GM12875 (cell line): Measurements from ENCODE around the gene DAB2IP.
"Not testable (repeated sequence)": the region's sequence is repeated elsewhere in the genome, so short reads cannot be mapped to it uniquely, and the experiment has no call there.

Experiments
- H3K4me3 ChIP-seq: one replicate; pipeline ENCODE4 v1.5.1; 2011; ENCODE audit warnings: low read depth, low read length, control low read depth
- CTCF ChIP-seq: IDR thresholded peaks from 2 replicates; pipeline ENCODE4 v1.5.1; 2011; ENCODE audit warnings: low read depth, mild to moderate bottlenecking, control low read depth, inconsistent platforms, low read length, moderate library complexity, borderline replicate concordance; ENCODE audit not compliant: insufficient read depth

Gene DAB2IP

GRCh38 chr9:121619545-121620324, 31.7 kb upstream of the DAB2IP start:
- H3K4me3 ChIP-seq = no peak overlapping the region
- TF ChIP-seq CTCF = no peak

DNA sequence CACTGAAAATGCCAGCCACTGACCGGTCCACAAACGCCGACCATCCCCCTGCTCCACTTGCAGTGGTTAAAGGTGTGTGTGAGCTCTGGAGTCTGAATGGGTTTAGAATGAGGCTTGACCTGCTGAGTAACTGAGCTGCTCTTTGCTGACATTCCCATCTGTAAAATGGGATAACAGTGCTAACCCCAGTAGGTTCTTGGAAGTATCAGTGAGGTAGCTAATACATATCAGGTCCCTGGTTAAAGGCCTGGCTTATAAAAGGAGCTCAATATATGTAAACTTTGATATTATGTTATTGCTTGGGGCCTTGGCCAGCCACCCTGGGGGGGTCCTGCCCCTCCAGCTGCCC, 31.1 kb upstream of the DAB2IP start:
- no peak overlapping the region for H3K4me3 ChIP-seq
- no peak for TF ChIP-seq CTCF

GRCh38 chr9:121620777-121621449, 30.5 kb upstream of the DAB2IP start:
- H3K4me3 ChIP-seq = no peak overlapping the region
- TF ChIP-seq CTCF = peak; percentile 62

DNA sequence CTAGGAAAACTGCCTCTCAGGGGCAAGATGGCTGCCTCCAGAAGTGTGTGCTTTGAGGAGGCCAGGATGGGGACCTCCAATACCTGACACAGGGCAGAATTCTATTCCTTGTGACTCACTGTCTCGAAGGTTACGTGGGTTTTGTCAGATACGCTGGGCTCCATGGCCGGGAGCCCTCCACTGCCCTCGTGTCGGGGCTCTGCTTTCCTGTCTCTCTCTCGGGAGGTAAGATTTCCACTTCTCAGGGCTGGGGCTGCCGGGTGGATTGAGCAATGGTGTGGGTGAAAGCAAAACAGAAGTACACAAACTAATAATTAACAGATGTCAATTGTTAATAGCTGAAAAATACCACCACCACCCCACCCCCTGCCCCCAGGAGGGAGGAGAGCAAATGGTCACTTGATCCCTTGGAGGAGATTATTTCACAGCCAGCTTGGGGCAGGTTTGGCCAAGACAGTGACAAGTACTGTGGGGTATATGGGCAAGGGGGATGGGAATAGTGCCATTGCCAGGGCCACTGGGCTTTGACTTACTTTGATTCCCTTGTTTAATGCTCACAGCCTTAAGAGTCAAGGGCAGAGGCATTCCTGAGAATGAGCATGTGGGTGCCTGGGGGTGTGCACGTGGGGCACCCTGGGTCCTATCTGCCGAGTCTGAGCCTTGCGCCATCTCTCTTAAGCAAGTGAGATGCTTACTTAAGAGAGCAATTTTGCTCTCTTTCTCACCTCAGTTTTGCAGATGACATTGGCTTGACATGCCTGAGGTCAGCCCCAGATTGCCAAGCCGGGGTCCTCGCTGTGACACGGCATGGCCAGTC, 28.8 kb upstream of the DAB2IP start:
- TF ChIP-seq CTCF = no peak
- H3K4me3 ChIP-seq = no peak overlapping the region

DNA sequence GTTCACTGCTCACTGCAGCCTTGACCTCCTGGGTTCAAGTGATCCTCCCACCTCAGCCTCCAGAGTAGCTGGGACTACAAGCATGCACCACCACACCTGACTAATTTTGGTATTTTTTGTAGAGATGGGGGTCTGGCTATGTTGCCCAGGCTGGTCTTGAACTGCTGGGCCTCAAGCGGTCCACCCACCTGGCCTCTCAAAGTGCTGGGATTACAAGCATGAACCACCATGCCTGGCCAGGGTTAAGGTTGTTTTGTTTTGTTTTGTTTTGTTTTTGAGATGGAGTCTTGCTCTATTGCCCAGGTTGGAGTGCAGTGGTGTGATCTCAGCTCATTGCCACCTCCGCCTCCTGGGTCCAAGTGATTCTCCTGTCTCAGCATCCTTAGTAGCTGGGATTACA, 28.0 kb upstream of the DAB2IP start:
- not testable (repeated sequence) for H3K4me3 ChIP-seq

- H3K4me3 ChIP-seq = no peak overlapping the region
- no peak for TF ChIP-seq CTCF
These were observed 25.8 kb upstream of the DAB2IP start for GRCh38 chr9:121625590-121625989.

- H3K4me3 ChIP-seq = no peak overlapping the region
- TF ChIP-seq CTCF = no peak
These were observed 25.4 kb upstream of the DAB2IP start for GRCh38 chr9:121626012-121626411.
